GM19023 (cell line): ENCODE measurements around the gene TMEM62.
"Not testable (repeated sequence)": the region's sequence is repeated elsewhere in the genome, so short reads cannot be mapped to it uniquely, and the experiment has no call there.

Experiments used
- ATAC-seq: cut with Tn5 transposase; IDR thresholded peaks from one replicate; pipeline ENCODE4 v1.9.1; 2021; ENCODE audit warnings: mild to moderate bottlenecking, moderate library complexity; ENCODE audit not compliant: unreplicated experiment

Gene TMEM62

GRCh38 chr15:43118829-43119228 is 14.6 kb upstream of the TMEM62 start:
- ATAC-seq = no peak

DNA sequence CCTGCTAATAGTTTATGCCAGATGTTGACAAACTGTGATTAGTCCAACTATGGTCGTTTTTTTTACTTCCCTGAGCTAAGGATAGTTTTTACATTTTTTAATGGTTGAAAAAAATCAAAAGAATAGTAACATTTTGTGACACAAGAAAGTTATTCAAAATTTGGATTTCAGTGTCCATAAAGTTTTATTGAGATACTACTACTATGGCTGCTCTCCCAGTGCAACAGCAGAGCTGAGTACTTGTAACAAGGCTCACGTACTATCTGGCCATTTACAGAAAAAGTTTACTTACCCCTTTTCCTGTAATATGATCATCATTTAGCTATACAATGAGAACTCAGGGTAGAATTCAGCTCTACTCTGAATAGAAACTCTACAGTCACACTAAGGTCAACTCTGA is 11.5 kb upstream of the TMEM62 start:
- no peak for ATAC-seq

GRCh38 chr15:43125100-43125661 is 8.2 kb upstream of the TMEM62 start:
- no peak for ATAC-seq

- no peak for ATAC-seq
These were observed 7.0 kb upstream of the TMEM62 start for GRCh38 chr15:43126356-43126755.

GRCh38 chr15:43127752-43128151 is 5.6 kb upstream of the TMEM62 start:
- ATAC-seq = no peak

GRCh38 chr15:43128174-43128979 is 5.0 kb upstream of the TMEM62 start:
- ATAC-seq = not testable (repeated sequence)

DNA sequence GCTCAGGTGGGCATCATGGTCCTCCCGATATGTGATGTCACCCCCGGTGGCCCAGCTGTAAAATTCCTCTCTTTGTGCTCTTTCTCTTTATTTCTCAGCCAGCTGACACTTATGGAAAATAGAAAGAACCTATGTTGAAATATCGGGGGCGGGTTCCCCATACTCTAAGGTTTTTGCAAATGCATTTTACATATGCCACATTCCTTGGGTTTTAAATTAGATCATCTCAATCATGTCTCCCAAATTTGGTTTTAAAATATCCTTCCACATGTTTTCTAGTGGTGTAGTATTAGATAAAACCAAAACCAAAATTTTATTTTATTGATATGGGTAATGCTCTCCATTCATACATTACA is 4.4 kb upstream of the TMEM62 start:
- ATAC-seq = no peak

DNA sequence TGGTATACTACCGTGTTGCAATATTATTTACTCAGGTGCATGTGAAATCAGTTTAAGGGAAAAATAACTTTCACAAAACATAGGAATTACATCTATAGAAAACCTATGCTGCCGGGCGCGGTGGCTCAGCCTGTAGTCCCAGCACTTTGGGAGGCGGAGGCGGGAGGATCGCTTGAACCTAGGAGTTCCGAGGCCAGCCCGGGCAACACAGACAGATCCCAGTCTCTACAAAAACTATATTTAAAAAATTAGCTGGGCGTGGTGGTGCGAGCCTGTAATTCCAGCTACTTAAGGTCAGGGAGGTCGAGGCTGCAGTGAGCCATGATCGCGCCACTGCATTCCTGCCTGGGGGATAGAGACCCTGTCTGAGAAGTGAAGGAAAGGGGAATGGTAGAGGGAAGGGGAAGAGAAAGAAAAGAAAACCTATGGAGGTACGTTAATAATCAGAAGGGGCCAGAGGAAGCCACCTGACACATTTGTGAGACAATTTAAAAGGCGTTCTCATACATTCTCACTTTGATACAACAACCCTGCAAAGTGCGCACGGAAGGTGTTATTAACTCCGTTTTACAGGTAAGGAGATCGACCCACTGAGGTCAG is 456 bp upstream of the TMEM62 start:
- ATAC-seq = no peak

- ATAC-seq = peak; percentile 14
These were observed 810 bp downstream of the TMEM62 start for GRCh38 chr15:43134157-43134635.

DNA sequence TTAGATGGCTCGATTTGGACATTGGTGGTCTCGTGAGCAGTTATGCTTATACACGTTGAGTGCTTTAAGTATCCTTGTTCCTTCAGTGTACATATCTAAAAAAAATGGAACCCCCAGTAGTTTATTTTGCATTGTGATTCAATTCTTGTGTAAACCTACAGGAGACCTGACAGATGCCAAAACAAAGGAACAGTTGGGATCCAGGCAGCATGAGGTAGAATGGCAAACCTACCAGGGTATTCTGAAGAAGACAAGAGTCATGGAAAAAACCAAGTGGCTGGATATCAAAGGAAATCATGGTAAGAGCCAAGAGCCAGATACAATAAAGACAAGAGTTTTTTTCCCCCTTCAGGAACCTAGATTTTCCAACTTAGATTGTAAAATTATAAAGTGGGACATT is 2.0 kb downstream of the TMEM62 start:
- no peak for ATAC-seq

- ATAC-seq = no peak
These were observed 10.0 kb downstream of the TMEM62 start for GRCh38 chr15:43143203-43143941.

DNA sequence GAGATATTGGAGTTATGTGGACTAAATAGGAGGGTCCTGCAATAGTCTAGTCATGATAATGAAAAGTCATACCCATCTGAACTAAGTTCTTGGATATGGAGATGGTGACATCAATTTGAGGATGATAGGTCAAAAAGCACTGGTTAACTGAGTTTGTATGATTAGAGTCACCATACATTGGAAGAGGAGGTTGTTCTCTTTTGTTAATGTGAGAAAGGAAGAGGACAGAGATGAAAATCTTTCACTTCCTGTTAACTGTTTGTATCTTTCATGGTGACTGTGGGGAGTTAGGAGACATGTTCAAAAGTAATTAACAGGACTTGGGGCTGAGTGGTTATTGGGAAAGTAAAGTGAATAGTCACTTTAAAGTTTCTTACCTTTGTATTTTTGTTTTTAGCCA is 11.1 kb downstream of the TMEM62 start:
- ATAC-seq = no peak

DNA sequence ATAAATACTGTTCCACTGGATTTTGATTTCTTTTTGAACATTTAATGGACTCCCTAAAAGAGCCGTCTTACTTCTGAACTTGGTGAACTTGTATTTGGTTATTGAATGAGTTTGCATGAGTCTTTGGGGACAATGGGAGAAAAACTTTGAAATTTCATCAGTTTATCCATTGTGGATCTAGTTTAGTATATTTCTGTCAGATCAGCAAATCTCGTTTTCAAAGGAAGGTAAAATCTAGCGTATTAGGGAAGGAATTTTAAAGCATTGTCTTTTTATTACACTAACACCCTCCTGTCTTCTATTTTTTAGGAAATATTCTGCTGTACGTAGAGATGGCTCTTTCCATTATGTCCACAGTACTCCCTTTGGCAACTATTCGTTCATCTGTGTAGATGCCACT is 12.8 kb downstream of the TMEM62 start:
- ATAC-seq = no peak

DNA sequence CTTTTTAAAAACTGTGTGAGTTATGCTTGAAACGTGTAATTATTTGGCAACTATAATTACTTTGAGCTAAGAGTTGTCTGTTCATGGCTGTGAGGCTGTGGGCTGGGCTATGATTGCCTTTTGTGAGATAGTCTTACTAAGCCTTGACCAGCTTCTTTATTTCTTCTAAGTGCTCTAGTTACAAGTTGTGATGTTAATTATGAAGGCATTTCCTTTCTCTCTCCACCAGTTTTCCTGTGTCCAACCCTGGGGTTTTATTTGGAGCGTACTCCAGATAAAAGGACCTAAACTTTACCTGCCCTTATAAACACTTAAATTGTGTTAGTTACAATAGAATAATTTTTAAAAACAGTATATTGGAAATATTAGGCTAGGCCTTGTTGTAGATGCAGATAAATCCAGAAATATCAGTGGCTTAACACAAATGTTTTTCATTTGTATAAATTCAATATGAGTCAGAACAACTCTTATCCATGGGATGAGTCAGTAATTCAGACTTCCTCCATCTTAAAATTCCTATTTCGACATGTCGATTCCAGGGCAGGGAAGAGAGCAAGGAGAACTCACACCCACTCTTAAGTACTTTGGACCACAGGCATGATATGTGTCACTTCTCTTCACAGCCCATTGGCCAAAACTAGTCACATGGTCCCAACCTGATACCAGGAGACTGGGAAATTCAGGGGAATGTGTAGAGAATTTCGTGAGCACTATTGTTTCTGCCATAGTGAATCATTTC is 17.0 kb downstream of the TMEM62 start:
- no peak for ATAC-seq

DNA sequence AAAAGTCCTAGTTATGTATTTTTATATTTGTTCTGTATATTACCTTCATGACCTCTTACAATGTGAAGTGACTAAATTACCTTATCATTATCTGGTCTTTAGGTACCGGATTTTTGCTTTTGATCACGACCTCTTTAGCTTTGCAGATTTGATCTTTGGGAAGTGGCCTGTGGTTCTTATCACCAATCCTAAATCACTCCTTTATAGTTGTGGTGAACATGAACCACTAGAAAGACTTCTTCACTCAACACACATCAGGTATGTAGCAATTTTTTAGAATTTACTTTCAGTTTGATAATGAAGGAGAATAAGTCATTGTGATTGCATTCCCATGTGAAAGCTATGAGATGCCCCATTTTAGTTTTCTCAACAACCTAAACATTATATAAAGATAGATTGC is 18.3 kb downstream of the TMEM62 start:
- no peak for ATAC-seq

GRCh38 chr15:43153269-43153668 is 19.9 kb downstream of the TMEM62 start:
- ATAC-seq = no peak

GRCh38 chr15:43165801-43166325 is 32.5 kb downstream of the TMEM62 start:
- ATAC-seq = no peak

- ATAC-seq = not testable (repeated sequence)
These were observed 33.9 kb downstream of the TMEM62 start for GRCh38 chr15:43167261-43167660.

GRCh38 chr15:43168192-43169107 is 35.1 kb downstream of the TMEM62 start:
- no peak for ATAC-seq

DNA sequence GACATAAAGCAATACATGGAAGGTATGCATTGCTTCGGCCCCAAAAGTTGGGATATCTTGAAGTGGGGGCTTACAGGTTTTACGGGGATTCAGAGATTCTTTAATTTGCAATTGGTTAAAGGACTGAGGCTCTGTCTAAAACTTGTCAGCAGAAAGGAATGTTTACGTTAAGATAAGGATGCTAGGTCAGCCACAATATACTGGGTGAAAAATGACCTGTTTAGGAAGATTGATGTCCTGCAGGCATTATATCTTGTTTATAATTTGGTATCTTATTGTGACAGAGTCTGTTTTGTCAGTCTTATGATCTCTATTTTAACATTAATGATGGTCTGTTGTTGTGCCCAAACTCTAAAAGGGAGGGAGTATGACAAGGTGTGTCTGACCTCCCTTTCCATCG is 36.5 kb downstream of the TMEM62 start:
- ATAC-seq = no peak
